Activated CD4-positive, alpha-beta T cell treated with anti-CD3 and anti-CD28 coated beads, Interleukin-2, amount 10 ng/mL, durations not matched to agents 7 days and 5 days (primary cell): ENCODE data around the gene GNG4. TPM values are rescaled to one million over a fixed set of nuclear protein-coding genes. Genes with fewer than 3 reads are reported as not detected.
A peak's percentile ranks its signal among the peaks of the same experiment; 100 is the strongest.

Source experiments
- CTCF ChIA-PET: fragments of 350-600 bp; sonication (Branson Sonifier 250); formaldehyde crosslinking; loops from one replicate; lab custom pipeline; 2021; ENCODE audit warnings: antibody characterized with exemption; lab: Charles Lee
- POLR2A ChIA-PET: fragments of 350-600 bp; sonication (Branson Sonifier 250); formaldehyde crosslinking; loops from one replicate; lab custom pipeline; 2021; ENCODE audit warnings: antibody characterized with exemption; lab: Charles Lee
- DNase-seq: peaks from one replicate; pipeline ENCODE4 v3.0.0-alpha.2; 2020
- H3K27ac Mint-ChIP-seq: one replicate; pipeline ENCODE4 v1.8.0; 2021; ENCODE audit warnings: mild to moderate bottlenecking, moderate library complexity, mixed read lengths
- H3K27me3 Mint-ChIP-seq: one replicate; pipeline ENCODE4 v1.8.0; 2021; ENCODE audit warnings: mixed read lengths
- H3K36me3 Mint-ChIP-seq: one replicate; pipeline ENCODE4 v1.8.0; 2021; ENCODE audit warnings: low read depth, mixed read lengths
- H3K4me1 Mint-ChIP-seq: one replicate; pipeline ENCODE4 v1.8.0; 2021; ENCODE audit warnings: mixed read lengths
- H3K4me3 Mint-ChIP-seq: one replicate; pipeline ENCODE4 v1.8.0; 2021; ENCODE audit warnings: mild to moderate bottlenecking, moderate library complexity, mixed read lengths
- H3K9me3 Mint-ChIP-seq: one replicate; pipeline ENCODE4 v1.8.0; 2021; ENCODE audit warnings: mixed read lengths
- total RNA-seq, 2 experiments: library from RNA; stranded (reverse); gene quantifications; one replicate each; pipeline ENCODE4 v1.2.3, GENCODE V29; 2021

The GNG4 gene
- total RNA-seq, 2 experiments from 2014 or later, result 0.37 to 0.42 TPM

- peak overlapping the region; percentile 91 for H3K27ac Mint-ChIP-seq
- H3K4me1 Mint-ChIP-seq, result peaks cover 33% of the 10 kb centered on the region
- H3K9me3 Mint-ChIP-seq, result no peaks in the 10 kb centered on the region
- ChIA-PET POLR2A (interaction anchor here (0.6 kb wide), 1 partner anchor 401 kb away, joined by 6 read pairs; no protein-coding TSS in a partner anchor), CTCF (interaction anchor here (0.6 to 2.7 kb wide), 27 partner anchors 8 to 521 kb away, joined by 3 to 18 read pairs (median 4); partner anchors contain the start of gene TBCE)
- H3K27me3 Mint-ChIP-seq, result no peaks in the 10 kb centered on the region
- H3K36me3 Mint-ChIP-seq, result peaks cover 4% of the 10 kb centered on the region
- peak; percentile 47 for DNase-seq
- peak overlapping the region; percentile 95 for H3K4me3 Mint-ChIP-seq
Observed at GRCh38 chr1:235503403-235504121, 146.0 kb downstream of the GNG4 start.

- H3K4me3 Mint-ChIP-seq, result peak overlapping the region; percentile 95
- H3K36me3 Mint-ChIP-seq, result peaks cover 4% of the 10 kb centered on the region
- no peak for DNase-seq
- POLR2A ChIA-PET, result no interaction called here
- no peaks in the 10 kb centered on the region for H3K9me3 Mint-ChIP-seq
- H3K27me3 Mint-ChIP-seq, result no peaks in the 10 kb centered on the region
- peak overlapping the region; percentile 91 for H3K27ac Mint-ChIP-seq
- CTCF ChIA-PET, result interaction anchor here (2.6 to 2.7 kb wide), 3 partner anchors 10 to 27 kb away, joined by 13 to 18 read pairs (median 14); no protein-coding TSS in a partner anchor
- peaks cover 33% of the 10 kb centered on the region for H3K4me1 Mint-ChIP-seq
Observed at GRCh38 chr1:235502601-235503402, 146.8 kb downstream of the GNG4 start.

DNA sequence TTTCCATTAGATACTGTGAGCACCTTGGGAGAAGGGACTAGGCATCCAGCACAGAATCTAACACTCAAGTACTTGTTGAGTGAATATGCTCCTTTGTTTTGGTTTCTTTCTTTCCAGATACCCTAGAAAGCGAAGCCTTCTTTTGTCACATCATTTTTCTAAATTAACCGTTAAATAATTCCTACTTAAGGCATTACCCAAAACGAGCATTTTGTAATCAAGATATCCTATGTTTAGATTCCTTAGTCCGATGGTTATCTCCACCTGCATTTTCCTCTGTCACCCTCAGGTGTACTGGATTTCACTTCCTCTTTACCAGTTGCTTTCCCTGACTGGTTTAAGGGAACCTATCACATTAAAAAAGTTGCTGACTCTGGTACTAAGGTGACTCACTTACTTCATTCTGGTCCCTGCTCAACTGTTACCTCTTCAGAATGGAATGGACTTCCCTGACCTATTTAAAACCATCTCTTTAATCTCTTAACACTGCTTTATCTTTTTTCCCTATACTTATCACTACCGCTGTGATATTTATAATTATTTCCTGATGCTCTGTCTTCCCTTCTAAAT, 148.5 kb downstream of the GNG4 start:
- no peak overlapping the region for H3K4me3 Mint-ChIP-seq
- no peak for DNase-seq
- ChIA-PET POLR2A (no interaction called here), CTCF (no interaction called here)
- no peaks in the 10 kb centered on the region for H3K9me3 Mint-ChIP-seq
- H3K4me1 Mint-ChIP-seq, result peaks cover 27% of the 10 kb centered on the region
- H3K27ac Mint-ChIP-seq, result no peak overlapping the region
- H3K27me3 Mint-ChIP-seq, result no peaks in the 10 kb centered on the region
- peaks cover 4% of the 10 kb centered on the region for H3K36me3 Mint-ChIP-seq

Other genes starting within 250 kb of the GNG4 start
- gene B3GALNT2, start 145.3 kb downstream of the GNG4 start, total RNA-seq, result 10 to 100 TPM; 12.2 to 13.2 TPM
- gene LYST, start 217.1 kb upstream of the GNG4 start, total RNA-seq, result 10 to 100 TPM; 24.7 to 26.8 TPM